ENCODE results near the gene NDUFB3.
"Not testable (repeated sequence)": the region's sequence is repeated elsewhere in the genome, so short reads cannot be mapped to it uniquely, and the experiment has no call there.

NDUFB3 gene

GRCh38 chr2:201100497-201100896 is 28.7 kb downstream of the NDUFB3 start:
- DNase-seq = no peak

GRCh38 chr2:201105759-201106158 is 34.0 kb downstream of the NDUFB3 start:
- DNase-seq = no peak

- DNase-seq = no peak
These were observed 35.8 kb downstream of the NDUFB3 start for GRCh38 chr2:201107624-201108023.

- no peak for DNase-seq
These were observed 36.5 kb downstream of the NDUFB3 start for GRCh38 chr2:201108341-201108740.

- no peak for DNase-seq
These were observed 37.4 kb downstream of the NDUFB3 start for GRCh38 chr2:201109186-201109585.

GRCh38 chr2:201110615-201111014 is 38.8 kb downstream of the NDUFB3 start:
- no peak for DNase-seq

GRCh38 chr2:201111096-201111495 is 39.3 kb downstream of the NDUFB3 start:
- no peak for DNase-seq

- DNase-seq = no peak
These were observed 42.5 kb downstream of the NDUFB3 start for GRCh38 chr2:201114350-201114749.

- no peak for DNase-seq
These were observed 43.0 kb downstream of the NDUFB3 start for GRCh38 chr2:201114846-201115245.

- no peak for DNase-seq
These were observed 44.5 kb downstream of the NDUFB3 start, which contains the start of gene CFLAR for GRCh38 chr2:201116115-201116958. Gene CFLAR, plus strand, starts transcription at chr2:201116164. Its CDS starts 13,702 bp downstream, at chr2:201129866.

GRCh38 chr2:201116959-201117734 is 45.3 kb downstream of the NDUFB3 start:
- DNase-seq = peak; percentile 65

GRCh38 chr2:201117735-201118094 is 45.9 kb downstream of the NDUFB3 start:
- DNase-seq = not testable (repeated sequence)

- DNase-seq = peak; percentile 90
These were observed 46.5 kb downstream of the NDUFB3 start for GRCh38 chr2:201118121-201118960.

GRCh38 chr2:201118961-201119854 is 47.4 kb downstream of the NDUFB3 start:
- no peak for DNase-seq

GRCh38 chr2:201122276-201122675 is 50.5 kb downstream of the NDUFB3 start:
- DNase-seq = no peak

- DNase-seq = no peak
These were observed 54.7 kb downstream of the NDUFB3 start for GRCh38 chr2:201126308-201127151.

- DNase-seq = no peak
These were observed 55.3 kb downstream of the NDUFB3 start for GRCh38 chr2:201127152-201127511.

GRCh38 chr2:201127570-201127969 is 55.8 kb downstream of the NDUFB3 start:
- peak; percentile 81 for DNase-seq

- DNase-seq = no peak
These were observed 56.2 kb downstream of the NDUFB3 start for GRCh38 chr2:201128033-201128432.

GRCh38 chr2:201128933-201129505 is 57.2 kb downstream of the NDUFB3 start:
- DNase-seq = no peak

Measured in DMS 273 treated with DMSO at 0.1 percent for 48 hours (cell line).